HG02798 (cell line): ENCODE results near the gene DHX36.

Experiments used
- ATAC-seq: cut with Tn5 transposase; IDR thresholded peaks from one replicate; pipeline ENCODE4 v1.9.1; 2021; ENCODE audit warnings: mild to moderate bottlenecking; ENCODE audit not compliant: unreplicated experiment, poor library complexity

The DHX36 gene

DNA sequence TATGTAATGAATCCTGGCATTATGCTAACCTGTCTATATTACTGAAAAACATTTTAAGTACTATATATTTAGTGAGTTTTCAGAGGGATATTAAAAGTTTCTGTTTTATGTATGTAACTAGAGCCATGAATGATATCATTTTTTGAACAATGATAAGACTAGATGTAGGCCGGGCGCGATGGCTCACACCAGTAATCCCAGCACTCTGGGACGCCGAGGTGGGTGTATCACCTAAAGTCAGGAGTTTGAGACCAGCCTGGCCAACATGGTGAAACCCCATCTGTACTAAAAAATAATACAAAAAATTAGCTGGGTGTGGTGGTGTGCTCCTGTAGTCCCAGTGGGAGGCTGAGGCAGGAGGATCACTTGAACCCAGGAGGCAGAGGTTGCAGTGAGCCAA lies 34.1 kb downstream of the DHX36 start:
- no peak for ATAC-seq

DNA sequence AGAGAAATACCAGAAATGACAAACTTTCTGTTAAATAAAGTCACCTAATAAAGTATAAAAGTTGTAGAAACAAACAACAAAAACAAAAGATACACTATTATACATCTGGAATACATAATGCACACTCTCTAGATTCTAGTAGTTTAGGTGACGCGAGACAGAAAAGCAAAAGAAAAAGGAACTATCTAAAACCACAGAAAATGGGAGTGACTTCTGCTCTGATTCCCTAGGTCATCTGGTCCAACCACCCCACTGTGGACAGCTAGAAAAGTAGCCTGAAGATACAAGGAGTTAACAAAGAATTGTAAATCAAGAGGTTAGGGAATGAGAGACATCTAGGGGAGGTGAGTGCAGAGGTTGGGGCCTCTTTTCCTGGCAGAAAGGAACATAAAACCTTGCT lies 39.1 kb downstream of the DHX36 start:
- ATAC-seq = peak; percentile 63

DNA sequence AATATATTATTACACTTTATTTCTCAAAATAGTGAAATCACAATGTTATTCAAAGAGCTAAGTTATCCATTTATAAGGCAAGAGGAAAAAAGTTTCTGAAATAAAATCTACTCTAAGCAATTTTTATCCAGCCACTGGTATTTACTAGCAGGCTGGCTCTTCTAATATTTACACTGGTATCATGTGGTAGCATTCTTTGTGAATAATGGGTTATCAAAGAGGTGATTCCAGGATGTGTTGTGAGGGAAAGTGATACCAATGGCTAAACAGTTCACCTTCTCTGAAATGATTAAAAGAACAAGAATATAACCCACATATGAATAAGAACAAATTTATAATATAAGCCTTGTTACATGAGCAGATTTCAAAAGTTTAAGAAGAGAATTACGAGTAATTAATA lies 44.1 kb downstream of the DHX36 start:
- no peak for ATAC-seq

- ATAC-seq = no peak
Measured at GRCh38 chr3:154275965-154276364, 48.3 kb downstream of the DHX36 start.

DNA sequence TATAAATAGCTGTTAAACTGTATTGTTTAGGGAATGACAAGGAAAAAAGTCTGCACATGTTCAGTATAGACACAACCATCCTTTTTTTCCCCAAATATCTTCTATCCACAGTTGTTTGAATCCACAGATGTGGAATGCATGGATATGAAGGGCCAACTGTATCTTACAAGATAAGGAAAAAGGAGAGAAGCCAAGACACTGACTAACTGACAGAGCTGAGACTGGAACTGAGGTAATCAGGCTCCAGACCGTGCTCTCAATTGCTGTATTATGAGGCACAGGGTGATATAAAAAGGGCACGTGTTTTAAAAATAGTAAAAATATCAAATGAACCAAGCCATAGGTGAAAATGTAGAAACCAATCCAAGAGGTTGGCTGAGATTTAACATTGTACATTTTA lies 49.0 kb downstream of the DHX36 start:
- no peak for ATAC-seq

- ATAC-seq = no peak
Measured at GRCh38 chr3:154274348-154274747, 49.9 kb downstream of the DHX36 start.

- ATAC-seq = no peak
Measured at GRCh38 chr3:154273381-154273780, 50.9 kb downstream of the DHX36 start.

GRCh38 chr3:154254527-154254926 lies 69.8 kb downstream of the DHX36 start:
- no peak for ATAC-seq

DNA sequence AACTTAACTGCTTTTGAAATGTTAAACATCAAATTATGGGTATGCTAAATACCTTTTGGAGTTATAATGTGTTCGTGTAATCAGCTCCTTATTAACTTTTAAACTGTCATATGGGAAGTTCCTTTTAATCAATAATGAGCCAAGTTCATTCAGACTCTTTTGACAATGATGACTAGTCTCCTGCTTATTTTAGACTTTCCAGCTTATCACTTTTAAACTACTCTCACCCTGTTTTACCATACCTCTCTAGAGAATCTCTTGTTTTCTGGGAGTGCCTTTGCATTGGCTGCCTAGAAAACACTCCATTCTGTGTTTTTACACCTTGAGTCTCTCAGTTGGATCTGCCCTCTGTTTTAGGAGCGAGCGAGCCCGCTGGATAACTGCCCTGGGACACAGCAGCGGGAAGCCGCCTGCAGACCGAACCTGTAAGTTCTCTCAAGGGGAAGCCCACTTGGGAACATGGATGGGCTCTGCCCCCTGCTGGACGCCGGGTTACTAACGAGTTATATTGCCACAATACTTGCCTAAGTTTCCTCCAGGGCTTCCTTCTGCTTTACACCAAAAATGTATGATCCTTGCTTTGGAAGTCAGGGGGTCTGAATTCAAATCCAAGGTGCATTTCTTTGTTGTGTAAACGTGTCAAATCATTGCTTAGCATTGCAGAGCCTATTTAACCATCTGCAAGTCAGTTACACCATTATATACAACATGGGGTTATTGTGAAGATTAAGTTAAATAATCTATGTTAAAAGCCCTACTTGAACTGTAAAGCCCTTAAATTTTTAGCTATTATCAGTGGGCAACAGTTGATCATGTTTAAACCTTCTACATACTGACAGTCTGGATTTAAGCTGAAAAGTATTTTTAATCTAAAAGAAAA lies 71.3 kb downstream of the DHX36 start:
- ATAC-seq = peak; percentile 93

GRCh38 chr3:154251610-154252009 lies 72.7 kb downstream of the DHX36 start:
- ATAC-seq = no peak

DNA sequence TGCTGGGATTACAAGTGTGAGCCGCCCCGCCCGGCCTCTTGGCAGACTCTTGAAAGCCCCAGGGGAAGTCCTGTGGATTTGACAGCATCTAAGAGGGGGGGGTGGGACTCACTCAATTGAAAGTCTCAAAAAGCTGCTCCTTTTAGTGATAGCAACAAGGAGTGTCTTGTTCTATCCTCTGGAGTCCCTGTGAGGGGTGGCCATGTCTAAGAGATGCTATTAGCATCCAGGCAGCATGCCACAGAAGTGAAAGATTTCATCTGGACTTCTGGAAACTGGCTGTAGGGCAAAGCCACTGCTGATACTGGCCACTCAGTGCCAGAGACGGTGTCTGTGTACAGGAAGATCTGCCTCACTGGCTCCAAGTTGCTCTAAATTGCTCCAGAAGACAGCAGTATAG lies 74.0 kb downstream of the DHX36 start:
- no peak for ATAC-seq

GRCh38 chr3:154247806-154248415 lies 76.4 kb downstream of the DHX36 start:
- no peak for ATAC-seq

GRCh38 chr3:154244644-154245043 lies 79.6 kb downstream of the DHX36 start:
- no peak for ATAC-seq

- ATAC-seq = no peak
Measured at GRCh38 chr3:154243353-154243752, 80.9 kb downstream of the DHX36 start.

GRCh38 chr3:154242766-154243165 lies 81.5 kb downstream of the DHX36 start:
- ATAC-seq = no peak

GRCh38 chr3:154241496-154241895 lies 82.8 kb downstream of the DHX36 start:
- ATAC-seq = no peak

- ATAC-seq = no peak
Measured at GRCh38 chr3:154240235-154240634, 84.1 kb downstream of the DHX36 start.

DNA sequence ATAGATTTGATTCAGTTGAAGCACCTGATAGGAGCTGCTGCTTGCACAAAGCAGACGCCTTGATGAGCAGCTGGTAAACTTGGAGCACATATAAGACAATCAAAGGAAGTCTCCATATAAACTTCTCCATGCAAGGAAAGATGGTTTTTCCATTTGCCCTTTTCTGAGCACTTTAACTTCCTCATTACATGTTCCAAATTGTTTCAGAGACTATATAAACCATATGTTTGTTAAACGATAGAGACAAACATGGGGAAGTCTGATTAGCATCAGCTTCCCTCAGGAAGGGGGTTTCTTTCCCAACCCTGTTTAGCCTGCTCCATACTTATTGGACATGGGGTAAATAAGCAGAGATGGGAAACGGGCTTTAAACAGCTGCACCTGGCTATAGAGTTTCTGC lies 88.0 kb downstream of the DHX36 start:
- no peak for ATAC-seq

DNA sequence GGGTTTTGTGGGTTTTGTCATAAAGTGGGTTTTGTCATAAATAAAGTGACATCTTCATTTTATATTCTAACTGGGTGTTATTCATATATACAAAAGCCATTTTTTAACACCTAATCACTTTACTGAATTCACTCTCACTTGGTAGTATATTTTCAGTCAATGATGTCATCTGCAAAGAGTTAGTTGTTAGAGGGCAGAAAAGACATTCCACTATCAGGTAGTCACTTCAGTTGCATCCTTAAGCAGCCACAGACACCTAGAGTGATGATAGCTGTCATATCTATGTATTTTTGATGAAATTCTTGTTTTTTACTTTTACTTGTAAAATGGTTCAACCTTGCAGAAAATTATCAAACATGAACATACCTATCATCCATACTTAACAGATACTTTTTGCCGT lies 89.0 kb downstream of the DHX36 start:
- no peak for ATAC-seq

GRCh38 chr3:154229217-154229590 lies 95.1 kb downstream of the DHX36 start:
- ATAC-seq = no peak

DNA sequence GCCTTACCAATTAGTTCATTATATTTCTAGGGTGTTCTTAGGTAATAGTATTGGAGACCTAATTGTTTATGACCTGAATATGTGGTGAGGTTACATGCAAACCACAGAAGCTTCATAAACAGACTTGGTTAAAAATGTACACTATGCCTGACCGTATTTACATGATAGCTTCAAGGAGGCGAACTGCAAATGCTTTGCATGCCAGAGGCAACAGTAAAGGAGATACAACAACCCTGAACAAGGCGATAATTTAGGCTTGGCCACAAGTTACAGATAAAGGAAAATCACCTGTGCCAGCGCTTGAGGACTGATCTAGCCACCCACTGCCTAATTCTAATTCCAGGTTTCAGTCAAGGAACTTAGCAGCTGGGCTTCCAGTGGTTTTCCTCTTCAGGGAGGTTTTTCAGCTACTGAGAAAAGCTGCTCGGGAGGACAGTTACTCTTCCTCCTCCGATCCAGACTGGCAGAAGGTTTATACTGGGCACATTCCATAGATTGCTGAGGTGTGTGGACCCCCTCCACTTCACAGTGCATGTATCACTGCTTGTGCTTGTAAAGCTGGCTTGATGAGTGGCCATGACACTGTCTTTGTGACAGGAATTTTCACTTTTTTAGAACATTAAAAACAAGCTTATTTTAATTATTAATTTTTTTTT lies 95.6 kb downstream of the DHX36 start:
- no peak for ATAC-seq
